22Rv1 (cell line): ENCODE data around the gene CLN3.
"Not testable (repeated sequence)": the region's sequence is repeated elsewhere in the genome, so short reads cannot be mapped to it uniquely, and the experiment has no call there.

ENCODE experiments used
- H3K27ac ChIP-seq: fragments of 450-650 bp; 2 replicates; pipeline ENCODE4 v1.5.1; 2017
- ZFX ChIP-seq: fragments of 450-650 bp; IDR thresholded peaks from 2 replicates; pipeline ENCODE4 v1.6.1; 2017; ENCODE audit warnings: antibody characterized with exemption, borderline replicate concordance
- TF ChIP-seq, protein P1 (sequence below): fragments of 450-650 bp; IDR thresholded peaks from 2 replicates; pipeline ENCODE4 v1.5.1; 2017; ENCODE audit warnings: mild to moderate bottlenecking

CLN3 gene

DNA sequence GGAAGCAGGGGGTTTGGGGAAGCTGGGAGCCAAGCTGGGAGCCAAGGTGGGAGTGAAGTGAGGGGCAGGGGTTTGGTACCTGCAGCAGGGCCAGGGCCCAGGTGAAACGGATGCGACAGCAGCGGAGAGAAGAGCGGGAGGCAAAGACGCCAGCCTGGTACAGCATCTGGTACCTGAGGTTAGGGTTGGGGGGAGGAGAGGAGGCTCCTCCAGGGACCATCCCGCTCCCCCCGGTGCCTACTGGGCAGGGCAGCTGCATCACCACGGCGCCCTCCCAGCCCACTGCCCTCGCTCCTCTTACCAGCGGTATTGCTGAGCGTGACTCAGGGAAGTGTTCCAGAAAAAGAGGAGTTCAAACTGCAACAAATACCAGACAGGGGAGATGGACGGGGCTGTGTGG lies 9.8 kb downstream of the CLN3 start:
- TF ChIP-seq, protein P1, sequence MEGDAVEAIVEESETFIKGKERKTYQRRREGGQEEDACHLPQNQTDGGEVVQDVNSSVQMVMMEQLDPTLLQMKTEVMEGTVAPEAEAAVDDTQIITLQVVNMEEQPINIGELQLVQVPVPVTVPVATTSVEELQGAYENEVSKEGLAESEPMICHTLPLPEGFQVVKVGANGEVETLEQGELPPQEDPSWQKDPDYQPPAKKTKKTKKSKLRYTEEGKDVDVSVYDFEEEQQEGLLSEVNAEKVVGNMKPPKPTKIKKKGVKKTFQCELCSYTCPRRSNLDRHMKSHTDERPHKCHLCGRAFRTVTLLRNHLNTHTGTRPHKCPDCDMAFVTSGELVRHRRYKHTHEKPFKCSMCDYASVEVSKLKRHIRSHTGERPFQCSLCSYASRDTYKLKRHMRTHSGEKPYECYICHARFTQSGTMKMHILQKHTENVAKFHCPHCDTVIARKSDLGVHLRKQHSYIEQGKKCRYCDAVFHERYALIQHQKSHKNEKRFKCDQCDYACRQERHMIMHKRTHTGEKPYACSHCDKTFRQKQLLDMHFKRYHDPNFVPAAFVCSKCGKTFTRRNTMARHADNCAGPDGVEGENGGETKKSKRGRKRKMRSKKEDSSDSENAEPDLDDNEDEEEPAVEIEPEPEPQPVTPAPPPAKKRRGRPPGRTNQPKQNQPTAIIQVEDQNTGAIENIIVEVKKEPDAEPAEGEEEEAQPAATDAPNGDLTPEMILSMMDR: no peak
- no peak for TF ChIP-seq ZFX
- no peak overlapping the region for H3K27ac ChIP-seq

DNA sequence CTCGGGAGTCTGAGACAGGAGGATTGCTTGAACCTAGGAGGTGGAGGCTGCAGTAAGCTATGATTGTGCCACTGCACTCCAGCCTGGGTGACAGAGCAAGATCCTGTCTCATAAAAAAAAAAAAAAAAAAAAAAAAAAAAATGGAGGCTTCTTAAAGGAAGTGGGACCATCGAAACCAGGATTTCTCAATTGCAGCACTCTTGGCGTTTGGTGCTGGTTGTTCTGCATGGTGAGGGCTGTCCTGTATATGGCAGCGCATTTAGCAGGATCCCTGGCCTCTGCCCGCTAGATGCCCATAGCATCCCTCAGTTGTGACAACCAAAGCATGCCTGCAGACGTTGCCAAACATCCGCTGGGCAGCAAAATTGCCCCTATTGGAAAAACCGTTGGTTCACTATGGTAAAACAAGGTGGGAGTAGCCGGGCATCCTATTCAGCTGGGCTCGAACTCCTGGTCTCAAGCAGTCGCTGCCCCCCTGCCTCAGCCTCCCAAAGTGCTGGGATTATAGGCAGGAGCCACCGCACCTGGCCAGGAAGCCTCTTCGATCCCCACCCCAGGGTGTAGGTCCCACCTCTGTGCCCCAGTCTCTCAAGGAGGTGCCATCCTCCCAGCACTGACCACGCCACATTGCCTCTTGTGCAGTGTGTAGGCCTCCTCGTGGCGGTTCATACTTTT lies 13.2 kb downstream of the CLN3 start:
- TF ChIP-seq, protein P1: no peak
- no peak for TF ChIP-seq ZFX
- H3K27ac ChIP-seq: no peak overlapping the region

DNA sequence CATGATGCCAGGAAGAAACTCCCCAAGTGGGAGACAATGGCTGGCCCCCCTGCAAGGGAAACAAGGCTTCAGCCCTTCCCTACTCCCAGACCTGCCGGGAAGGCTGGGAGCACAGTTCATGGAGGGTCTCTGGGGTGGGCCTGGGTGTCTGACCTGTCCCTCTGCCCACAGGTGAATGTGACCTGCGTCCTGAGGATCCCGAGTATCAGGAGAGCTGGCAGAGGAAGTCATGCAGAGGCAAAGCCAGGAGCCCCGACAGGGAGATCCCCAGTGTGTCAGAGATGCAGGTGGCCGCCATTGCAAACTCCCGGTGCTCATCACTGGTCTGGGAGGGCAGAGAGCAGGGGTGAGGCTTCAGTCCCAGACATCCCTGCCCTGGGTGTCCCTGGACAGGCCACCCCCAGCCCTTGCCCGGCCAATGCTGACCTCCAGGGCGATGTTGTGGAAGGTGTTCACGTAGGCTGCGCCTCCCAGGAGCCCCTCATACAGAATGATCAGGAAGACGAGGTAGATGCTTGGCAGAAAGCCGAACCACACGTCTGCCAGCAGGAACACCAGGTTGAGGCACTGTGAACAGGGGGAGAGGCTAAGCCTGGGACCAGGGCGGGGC lies 14.5 kb downstream of the CLN3 start:
- H3K27ac ChIP-seq: no peak overlapping the region
- TF ChIP-seq, protein P1: no peak
- no peak for TF ChIP-seq ZFX

DNA sequence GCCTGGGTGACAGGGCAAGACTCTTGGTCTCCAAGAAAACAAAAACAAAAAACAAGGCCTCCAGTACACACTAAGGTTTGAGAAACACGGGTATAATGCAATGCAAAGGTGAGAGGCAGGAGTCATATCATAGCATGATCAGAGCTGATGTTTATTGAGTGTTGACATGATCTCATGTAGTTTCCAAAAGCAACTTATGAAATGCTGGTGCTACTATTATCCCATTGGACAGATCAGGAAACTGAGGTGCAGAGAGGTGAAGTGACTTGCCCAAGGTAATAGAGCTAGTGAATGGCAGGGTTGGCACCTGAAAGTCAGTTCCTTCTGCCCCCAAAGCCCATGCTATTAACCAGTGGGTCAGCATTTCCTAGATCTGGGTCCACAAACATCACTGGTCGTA lies 16.7 kb downstream of the CLN3 start:
- TF ChIP-seq ZFX: no peak
- TF ChIP-seq, protein P1: no peak
- H3K27ac ChIP-seq: no peak overlapping the region

DNA sequence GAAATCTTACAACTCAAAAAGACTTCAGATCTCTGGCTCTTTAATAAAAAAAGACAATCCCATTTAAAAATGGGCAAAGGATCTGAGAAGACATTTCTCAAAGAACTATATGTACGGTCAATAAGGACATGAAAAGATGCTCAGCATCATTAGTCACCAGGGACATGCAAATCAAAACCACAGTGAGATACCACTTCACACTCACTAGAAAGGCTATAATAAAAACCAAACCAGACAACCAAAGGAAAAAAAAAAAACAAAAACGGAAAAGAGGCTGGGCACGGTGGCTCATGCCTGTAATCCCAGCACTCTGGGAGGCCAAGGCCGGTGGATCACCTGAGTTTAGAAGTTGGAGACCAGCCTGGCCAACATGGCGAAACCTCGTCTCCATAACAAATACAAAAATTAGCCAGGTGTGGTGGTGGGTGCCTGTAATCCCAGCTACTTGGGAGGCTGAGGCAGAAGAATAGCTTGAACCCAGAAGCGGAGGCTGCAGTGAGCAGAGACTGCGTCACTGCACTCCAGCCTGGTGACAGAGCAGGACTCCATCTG lies 18.1 kb downstream of the CLN3 start:
- H3K27ac ChIP-seq: no peak overlapping the region
- TF ChIP-seq ZFX: no peak
- TF ChIP-seq, protein P1: no peak

DNA sequence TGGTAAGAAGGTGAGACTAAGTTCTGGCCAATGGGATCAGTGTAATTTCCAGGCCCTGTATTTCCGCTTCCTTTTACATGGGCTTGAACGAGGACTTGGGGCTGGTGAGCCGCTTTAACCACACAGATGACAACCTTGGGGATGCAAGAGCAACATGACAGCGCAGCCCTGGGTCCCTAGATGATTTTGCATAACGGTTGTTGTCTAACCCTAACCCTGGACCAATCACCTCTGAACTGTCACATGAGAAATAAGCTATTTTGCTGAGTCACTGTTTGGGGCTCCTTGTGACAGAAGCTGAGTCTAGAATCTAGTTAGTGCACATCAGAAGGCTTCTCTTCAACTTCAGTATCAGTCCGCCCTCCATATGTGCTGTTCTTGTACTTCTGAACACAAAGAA lies 44.8 kb downstream of the CLN3 start:
- H3K27ac ChIP-seq: not testable (repeated sequence)

DNA sequence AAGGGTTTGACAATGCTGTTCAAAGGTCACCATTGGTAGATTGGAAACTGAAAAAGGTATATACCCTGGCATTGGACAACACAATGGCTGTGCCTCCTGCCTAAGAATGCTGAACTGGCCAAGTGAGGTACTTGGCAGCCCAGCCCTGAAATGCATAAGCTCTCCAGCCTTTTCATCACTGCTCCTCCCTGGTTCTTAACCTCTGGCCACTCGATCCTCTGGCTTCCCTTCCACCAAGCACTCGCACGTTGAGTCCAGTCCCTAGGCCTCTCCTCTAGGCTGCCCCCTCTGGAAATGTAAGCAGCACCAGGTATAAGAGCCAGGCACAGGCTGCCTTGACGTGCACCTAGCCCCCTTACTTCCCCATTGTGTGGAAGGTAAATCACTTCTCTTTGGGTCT lies 45.5 kb downstream of the CLN3 start:
- H3K27ac ChIP-seq: not testable (repeated sequence)

DNA sequence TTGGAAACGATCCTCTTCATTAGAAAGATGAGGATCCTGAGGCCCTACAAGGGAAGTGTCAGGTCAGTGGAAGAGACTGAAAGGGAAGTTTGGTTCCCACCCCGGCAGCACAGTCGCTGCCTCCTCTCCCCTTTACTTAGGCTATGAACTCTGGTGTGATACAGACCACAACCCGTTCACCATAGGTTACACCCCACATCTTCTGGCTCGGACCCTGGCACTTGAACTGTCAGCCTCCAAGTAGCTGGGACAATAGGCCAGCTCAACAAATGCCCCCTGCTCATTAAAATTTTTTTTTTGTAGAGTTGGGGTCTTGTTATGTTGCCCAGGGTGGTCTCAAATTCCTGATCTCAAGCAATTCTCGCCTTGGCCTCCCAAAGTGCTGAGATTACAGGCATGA lies 47.9 kb downstream of the CLN3 start:
- not testable (repeated sequence) for H3K27ac ChIP-seq

DNA sequence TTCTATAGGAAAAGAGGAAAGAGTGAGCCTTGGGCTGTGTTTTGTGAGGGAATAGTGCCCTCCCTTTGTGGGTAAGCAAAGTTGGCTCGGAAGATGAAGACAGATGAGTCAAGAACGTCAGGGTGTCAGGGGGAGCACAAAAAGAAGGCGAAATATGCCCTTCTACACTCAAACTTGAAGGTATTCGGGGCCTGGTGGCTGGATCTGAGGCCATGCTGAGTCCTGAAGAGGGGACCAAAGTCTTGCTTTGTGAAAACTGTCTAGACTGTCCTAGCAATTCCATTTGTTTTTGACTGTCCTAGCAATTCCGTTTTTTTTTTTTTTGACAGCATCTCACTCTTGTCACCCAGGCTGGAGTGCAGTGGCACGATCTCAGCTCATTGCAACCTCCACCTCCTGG lies 53.0 kb downstream of the CLN3 start:
- not testable (repeated sequence) for H3K27ac ChIP-seq

DNA sequence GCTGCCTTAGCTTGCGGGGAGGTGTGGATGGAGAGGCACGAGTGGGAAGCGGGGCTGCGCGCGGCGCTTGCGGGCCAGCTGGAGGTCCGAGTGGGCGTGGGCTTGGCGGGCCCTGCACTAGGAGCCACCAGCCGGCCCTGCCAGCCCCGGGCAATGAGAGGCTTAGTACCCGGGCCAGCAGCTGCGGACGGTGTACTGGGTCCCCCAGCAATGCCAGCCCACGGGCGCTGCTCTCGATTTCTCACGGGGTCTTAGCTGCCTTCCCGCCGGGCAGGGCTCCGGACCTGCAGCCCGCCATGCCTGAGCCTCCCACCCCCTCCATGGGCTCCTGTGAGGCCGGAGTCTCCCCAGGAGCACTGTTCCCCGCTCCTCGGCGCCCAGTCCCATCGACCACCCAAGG lies 56.5 kb downstream of the CLN3 start:
- not testable (repeated sequence) for H3K27ac ChIP-seq
